ENCODE data around the gene GET4.

DNA sequence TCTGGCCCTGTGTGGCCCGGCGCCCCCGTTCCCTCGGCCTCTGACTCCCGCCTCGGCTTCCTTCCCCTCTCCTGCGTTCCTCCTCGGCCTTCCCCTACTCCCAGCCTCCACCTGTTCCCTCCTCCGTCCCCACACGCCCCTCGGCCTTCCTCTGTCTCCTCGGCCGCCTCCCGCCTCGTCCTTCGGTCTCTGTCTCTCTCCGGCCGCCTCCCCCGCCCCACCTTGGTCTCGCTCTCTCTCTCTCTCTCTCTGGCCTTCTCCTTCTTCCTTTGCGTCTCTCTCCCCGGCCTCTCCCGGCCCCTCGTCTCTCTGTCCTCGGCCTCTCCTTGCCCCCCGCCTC lies 588 bp downstream of the GET4 start:
- no peak for TF ChIP-seq POLR2A (IDR thresholded peaks at IDR 0.05)
- TF ChIP-seq CTCF (IDR thresholded peaks at IDR 0.05): no peak
